Epithelial cell of esophagus (primary cell): ENCODE data around the gene NEK10.

Source experiments
- DNase-seq: peaks from one replicate; pipeline ENCODE4 v3.0.0; 2010; ENCODE audit warnings: low read depth
- H3K4me3 ChIP-seq: 2 replicates; pipeline ENCODE4 v1.5.1; 2011; ENCODE audit warnings: mild to moderate bottlenecking, low read length, control low read depth
- CTCF ChIP-seq: IDR thresholded peaks from 2 replicates; pipeline ENCODE4 v1.5.1; 2011; ENCODE audit warnings: low read depth, mild to moderate bottlenecking, low read length, control low read depth, inconsistent platforms; ENCODE audit not compliant: insufficient read depth; ENCODE audit errors: missing control alignments

Gene NEK10

GRCh38 chr3:27244374-27244773 is 124.8 kb downstream of the NEK10 start:
- H3K4me3 ChIP-seq, result no peak overlapping the region
- no peak for TF ChIP-seq CTCF
- no peak for DNase-seq

GRCh38 chr3:27239951-27240350 is 129.2 kb downstream of the NEK10 start:
- DNase-seq, result no peak
- no peak for TF ChIP-seq CTCF
- H3K4me3 ChIP-seq, result no peak overlapping the region

- peak; percentile 5 for DNase-seq
- peak; percentile 6 for TF ChIP-seq CTCF
- H3K4me3 ChIP-seq, result no peak overlapping the region
Observed at GRCh38 chr3:27228805-27229204, 140.4 kb downstream of the NEK10 start.

- peak; percentile 29 for DNase-seq
- no peak for TF ChIP-seq CTCF
- no peak overlapping the region for H3K4me3 ChIP-seq
Observed at GRCh38 chr3:27224197-27224596, 145.0 kb downstream of the NEK10 start.

- no peak for DNase-seq
- no peak overlapping the region for H3K4me3 ChIP-seq
- no peak for TF ChIP-seq CTCF
Observed at GRCh38 chr3:27221264-27221932, 147.8 kb downstream of the NEK10 start.

GRCh38 chr3:27220166-27220565 is 149.0 kb downstream of the NEK10 start:
- DNase-seq, result no peak
- no peak for TF ChIP-seq CTCF
- H3K4me3 ChIP-seq, result no peak overlapping the region
